GM18951 (cell line): ENCODE data around the gene HPX.
"Not testable (repeated sequence)": the region's sequence is repeated elsewhere in the genome, so short reads cannot be mapped to it uniquely, and the experiment has no call there.

Source experiments
- POLR2A ChIP-seq: IDR thresholded peaks from 4 replicates; pipeline ENCODE4 v1.6.1; 2011; ENCODE audit warnings: mild to moderate bottlenecking; ENCODE audit not compliant: insufficient read length, insufficient read depth; ENCODE audit errors: extremely low read depth
- in situ Hi-C: fragments of 300-500 bp; cut with MboI; formaldehyde crosslinking; loops from one replicate; pipeline ENCODE4 v1.12.0; 2022; ENCODE audit warnings: low sequenced_read_pairs, mixed read lengths, inconsistent platforms; ENCODE audit not compliant: unreplicated experiment

HPX gene

DNA sequence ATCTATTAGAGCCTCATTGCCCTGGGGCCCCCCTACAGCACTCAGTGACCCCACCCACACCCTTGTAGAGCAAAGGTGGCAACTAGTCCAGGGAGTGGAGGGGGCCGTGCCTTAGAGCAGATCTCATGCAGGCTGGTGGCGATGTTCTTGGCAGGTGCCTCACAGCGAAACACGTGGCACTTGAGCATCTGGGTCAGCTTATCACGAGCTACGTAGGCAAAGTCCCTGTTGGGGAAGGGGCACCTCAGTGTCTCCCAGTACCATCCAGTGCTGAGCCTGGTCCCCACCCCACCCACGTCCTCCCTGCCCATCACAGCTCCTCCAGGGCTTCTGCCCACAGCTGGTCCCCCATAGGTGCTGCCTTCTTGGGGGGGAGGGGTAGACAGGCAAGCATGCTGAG lies 39.3 kb downstream of the HPX start:
- no peak for TF ChIP-seq POLR2A
- in situ Hi-C loops = no loop called here

DNA sequence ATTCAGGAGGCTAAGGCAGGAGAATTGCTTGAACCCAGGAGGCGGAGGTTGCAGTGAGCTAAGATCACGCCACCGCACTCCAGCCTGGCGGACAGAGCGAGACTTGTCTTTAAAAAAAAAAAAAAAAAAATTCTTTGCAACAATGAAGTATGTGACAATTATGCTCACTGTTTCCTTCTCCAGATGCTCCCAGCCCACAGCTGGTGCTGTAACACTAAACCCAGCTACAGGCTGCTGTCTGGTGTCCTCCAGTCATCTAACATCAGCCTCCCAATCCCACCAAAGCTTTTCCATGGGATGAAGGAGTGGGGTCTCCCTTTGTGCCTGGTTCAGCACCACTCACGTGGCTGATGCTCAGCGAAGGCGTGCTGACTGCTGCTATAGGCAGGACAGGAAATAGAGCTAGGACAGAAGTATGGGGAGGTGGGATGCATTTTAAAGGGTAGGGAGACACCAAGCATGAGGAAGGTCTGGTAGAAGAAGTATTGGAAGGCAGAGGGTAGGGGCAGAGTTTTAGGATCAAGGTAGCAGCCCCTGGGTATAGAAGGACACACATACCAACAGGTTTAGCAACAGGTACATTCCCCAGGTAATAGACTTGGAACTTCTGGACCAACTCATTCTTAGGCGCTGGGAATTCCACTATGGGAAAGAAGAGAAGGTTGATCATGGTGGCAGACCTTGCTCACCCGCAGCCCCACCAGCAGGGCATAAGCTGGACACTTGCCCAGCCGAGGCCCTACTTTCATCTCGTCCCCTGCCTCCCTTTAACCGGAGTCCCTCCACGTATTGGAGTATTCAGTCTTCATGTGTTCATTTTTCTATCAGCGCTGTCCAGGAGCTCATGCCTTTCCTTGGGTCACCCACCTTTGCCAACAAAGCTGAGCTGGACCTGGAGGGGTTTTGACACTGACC lies 40.1 kb downstream of the HPX start:
- in situ Hi-C loops = no loop called here
- TF ChIP-seq POLR2A = no peak

DNA sequence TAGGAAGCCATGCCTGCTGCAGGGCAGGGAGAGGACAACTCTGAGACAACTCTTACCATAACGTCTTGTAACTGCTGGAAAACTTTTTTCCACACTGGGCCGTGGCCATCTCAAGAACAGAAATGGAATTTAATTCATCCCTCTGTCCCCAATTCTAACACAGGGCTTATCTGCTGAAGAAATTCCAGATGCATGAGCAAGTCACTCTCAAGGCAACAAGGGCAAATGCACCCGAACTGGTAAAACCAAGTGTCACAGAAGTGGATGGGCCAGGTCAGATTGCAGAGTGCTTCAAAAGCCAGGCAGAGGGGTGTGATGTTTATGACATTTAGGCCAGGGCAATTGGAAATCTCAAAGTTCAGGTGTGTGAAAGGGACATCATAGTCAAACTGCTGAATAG lies 43.2 kb downstream of the HPX start:
- TF ChIP-seq POLR2A = no peak
- in situ Hi-C loops = no loop called here

DNA sequence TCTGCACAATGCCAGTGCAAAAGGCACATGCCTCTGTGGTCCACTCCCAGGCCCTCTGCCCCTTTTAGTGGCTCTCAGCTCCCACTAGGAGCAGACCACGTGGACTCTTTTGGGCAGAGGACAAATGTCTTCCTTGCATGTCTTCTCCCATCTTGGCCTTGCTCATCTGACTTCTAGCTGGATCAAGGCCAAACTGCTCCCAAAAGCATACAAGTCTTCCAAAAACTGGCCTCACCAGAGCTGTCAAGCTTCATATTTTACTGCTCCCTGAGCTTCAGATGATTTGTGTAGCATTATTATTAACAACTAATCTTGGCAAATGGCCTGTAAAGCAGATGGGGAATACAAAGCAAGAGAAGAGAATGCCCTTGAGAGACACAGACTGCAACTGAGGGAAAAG lies 43.6 kb downstream of the HPX start:
- in situ Hi-C loops = no loop called here
- no peak for TF ChIP-seq POLR2A

DNA sequence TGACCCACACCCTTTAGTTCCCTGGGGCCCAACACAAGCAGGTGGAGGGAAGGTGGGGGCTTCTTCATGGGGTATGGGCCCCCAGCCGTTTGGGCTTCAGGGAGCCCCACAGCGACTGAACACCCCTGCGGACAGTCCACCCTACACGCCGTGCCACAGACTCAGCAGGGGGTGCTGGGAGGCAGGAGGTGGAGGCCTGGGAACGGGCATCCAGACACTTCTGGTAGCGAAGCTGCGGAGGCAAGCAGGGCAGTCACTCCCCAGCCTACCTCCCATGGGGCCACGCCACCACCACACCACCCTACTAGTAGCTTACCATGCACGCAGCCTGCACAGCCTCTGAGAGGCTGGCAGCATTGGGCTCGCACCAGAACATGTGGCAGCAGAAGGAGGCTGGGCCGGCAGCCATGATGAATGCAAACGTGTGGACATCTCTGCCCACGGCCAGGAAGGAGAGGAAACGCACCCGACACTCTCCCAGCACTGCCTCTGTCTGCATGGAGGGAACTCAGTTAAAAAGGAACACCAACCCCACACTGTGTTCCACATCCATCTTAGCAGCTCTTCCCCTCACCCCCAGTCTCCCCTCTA lies 45.2 kb downstream of the HPX start:
- in situ Hi-C loops = no loop called here

DNA sequence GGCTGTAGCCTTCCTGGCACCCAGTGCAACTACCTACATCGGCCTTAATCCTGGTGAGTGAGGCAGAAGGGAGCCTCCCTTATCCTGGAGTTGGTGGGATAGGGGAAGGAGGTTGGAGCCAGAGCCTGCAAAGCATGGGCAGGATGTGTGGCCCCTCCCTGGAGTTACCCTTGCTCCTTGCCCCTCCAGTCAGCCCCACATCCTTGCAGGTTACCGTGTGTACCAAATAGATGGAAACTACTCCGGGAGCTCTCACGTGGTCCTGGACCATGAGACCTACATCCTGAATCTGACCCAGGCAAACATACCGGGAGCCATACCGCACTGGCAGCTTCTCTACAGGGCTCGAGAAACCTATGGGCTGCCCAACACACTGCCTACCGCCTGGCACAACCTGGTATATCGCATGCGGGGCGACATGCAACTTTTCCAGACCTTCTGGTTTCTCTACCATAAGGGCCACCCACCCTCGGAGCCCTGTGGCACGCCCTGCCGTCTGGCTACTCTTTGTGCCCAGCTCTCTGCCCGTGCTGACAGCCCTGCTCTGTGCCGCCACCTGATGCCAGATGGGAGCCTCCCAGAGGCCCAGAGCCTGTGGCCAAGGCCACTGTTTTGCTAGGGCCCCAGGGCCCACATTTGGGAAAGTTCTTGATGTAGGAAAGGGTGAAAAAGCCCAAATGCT lies 46.7 kb downstream of the HPX start:
- TF ChIP-seq POLR2A = no peak
- in situ Hi-C loops = no loop called here

More for the DNA sequence above, 45.2 kb downstream of the HPX start:
- TF ChIP-seq POLR2A = no peak

DNA sequence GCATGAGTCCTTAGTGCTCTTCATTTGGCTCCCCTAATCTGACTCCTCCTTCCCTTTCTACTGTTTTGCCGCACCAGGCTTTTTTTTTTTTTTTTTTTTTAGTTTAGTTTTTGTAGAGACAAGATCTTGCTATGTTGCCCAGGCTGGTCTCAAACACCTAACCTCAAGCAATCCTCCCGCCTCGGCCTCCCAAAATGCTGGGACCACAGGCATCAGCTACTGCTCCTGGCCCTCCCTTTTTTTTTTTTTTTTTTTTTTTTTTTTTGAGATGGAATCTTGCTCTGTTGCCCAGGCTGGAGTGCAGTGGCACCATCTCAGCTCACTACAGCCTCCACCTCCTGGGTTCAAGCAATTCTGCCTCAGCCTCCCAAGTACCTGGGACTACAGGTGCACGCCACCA lies 48.5 kb downstream of the HPX start:
- in situ Hi-C loops = not testable (repeated sequence)

DNA sequence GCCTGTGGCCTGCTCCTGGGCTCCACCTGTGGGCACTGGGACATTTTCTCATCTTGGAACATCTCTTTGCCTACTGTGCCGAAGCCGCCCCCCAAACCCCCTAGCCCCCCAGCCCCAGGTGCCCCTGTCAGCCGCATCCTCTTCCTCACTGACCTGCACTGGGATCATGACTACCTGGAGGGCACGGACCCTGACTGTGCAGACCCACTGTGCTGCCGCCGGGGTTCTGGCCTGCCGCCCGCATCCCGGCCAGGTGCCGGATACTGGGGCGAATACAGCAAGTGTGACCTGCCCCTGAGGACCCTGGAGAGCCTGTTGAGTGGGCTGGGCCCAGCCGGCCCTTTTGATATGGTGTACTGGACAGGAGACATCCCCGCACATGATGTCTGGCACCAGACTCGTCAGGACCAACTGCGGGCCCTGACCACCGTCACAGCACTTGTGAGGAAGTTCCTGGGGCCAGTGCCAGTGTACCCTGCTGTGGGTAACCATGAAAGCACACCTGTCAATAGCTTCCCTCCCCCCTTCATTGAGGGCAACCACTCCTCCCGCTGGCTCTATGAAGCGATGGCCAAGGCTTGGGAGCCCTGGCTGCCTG lies 49.2 kb downstream of the HPX start:
- in situ Hi-C loops = no loop called here
- no peak for TF ChIP-seq POLR2A

DNA sequence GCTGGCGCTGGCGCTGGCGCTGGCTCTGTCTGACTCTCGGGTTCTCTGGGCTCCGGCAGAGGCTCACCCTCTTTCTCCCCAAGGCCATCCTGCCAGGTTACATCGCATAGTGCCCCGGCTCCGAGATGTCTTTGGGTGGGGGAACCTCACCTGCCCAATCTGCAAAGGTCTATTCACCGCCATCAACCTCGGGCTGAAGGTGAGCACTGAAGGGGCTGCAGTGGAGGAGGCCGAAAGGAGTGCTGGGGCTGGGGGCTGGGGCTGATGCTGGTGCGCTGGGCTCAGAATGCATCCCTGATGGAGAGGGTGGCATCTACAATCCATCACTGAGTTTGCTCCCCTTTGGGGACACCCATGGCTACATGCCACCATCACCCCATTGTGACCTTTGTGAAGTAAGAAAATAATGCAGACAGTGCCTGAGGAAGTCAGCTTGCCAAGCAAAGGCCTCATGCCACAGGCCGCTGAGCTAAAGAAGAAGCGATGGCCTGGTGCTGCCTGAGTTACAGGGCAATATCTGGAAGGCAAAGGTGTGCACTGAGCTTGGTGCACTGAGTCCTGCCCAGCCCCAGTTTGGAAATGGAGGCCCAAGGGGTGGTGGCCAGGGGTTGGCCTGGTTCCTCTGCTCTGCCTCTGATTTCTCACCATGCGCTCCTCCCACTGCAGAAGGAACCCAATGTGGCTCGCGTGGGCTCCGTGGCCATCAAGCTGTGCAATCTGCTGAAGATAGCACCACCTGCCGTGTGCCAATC lies 49.9 kb downstream of the HPX start:
- in situ Hi-C loops = no loop called here
- no peak for TF ChIP-seq POLR2A

DNA sequence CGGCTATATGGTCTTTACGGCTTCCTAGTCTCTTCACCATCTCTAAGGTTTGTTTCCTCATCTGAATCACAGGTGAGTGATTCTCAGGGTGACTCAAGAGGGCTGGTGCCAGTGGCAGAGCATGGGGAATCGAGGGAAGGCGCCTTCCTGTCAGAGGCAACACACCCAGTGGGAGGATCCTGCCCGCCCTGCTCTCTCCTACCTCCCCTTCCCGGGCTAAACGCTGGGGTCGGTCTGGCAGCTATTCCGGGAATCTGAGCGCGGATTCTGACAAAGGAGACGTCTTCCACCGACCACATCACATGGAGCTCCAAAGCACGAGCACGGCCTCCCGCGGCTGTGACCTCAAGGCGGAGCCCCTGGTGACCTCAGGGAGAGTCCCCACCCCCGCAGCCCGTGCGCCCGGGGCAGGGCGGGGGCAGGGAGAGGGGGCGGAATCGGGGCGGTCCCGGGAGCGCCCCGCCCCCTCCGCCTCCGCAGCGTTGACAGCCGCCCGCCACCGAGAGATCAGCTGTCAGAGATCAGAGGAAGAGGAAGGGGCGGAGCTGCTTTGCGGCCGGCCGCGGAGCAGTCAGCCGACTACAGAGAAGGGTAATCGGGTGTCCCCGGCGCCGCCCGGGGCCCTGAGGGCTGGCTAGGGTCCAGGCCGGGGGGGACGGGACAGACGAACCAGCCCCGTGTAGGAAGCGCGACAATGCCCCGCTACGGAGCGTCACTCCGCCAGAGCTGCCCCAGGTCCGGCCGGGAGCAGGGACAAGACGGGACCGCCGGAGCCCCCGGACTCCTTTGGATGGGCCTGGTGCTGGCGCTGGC lies 50.7 kb downstream of the HPX start, which contains the start of gene SMPD1:
Gene SMPD1, plus strand, starts transcription at position 570 of the 813 bp plus-strand sequence. Its CDS starts 125 bp downstream, at position 695.
- TF ChIP-seq POLR2A = peak; percentile 86
- in situ Hi-C loops = no loop called here

DNA sequence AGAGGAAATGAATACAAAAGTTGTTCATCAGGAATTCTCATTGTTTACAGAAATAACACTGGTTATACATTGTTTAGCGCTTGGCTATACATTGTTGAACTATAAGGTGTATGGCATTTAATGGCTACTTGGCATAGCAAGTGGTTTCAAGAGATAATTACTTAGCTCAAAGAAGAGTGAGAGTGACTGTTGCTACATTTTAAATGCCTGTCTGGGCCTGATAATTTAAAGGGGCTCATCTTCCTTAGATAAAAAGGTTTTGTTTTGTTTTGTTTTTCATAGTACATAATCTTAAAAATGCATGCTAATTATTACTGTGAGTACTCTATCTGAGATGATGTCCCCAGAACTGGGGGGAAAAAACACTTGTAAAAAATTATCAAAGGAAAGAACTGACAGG lies 52.0 kb downstream of the HPX start:
- TF ChIP-seq POLR2A = no peak
- in situ Hi-C loops = no loop called here
